ENCODE results near the gene NKIRAS2. TPM values are rescaled to one million over a fixed set of nuclear protein-coding genes. Genes with fewer than 3 reads are reported as not detected.

The NKIRAS2 gene
- total and polyA plus RNA-seq, 2 of the 4 experiments (the other 2 are of a cell fraction), result 25.6 to 51.8 TPM

DNA sequence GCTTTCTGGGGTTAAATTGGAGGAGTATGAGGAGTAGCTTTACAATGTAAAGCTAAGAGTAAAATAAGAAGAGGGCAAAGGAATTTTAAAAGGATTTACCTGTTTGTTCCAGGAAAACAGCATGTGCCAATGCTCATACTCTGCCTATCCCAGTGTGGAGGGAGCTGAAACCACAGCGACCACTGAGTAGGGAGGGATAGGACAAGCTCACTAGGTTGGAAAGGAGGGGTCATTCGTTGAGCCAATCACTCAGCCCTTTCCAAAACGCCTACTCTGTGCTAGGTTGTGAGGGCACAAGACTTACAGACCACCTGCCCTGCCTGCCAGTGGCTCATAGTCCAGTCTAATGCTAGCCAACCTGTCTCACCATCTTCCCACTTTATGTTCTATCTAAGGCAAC lies 1.6 kb upstream of the NKIRAS2 start:
- WGBS, 2 experiments (ENCODE audit: extremely low coverage in 2 of 2, insufficient read length in 1 of 2), result no CpG with 5 or more reads among the region's 3 CpGs
- Histone ChIP-seq H3K9me1 (ENCODE audit: insufficient read depth, low read length) (peaks cover 8% of the 10 kb centered on the region), H2AFZ (replicated peaks; ENCODE audit: low read length, poor library complexity) (no peak overlapping the region), H2BK5ac (ENCODE audit: low read depth, low read length, poor library complexity, severe bottlenecking) (no peak overlapping the region), H3K56ac (ENCODE audit: extremely low read depth, insufficient read depth, low read length) (no peak overlapping the region), H3K4me3 (ENCODE audit: insufficient read depth, low read depth, low read length) (no peak overlapping the region), H3K18ac (ENCODE audit: low read depth, low read length) (no peak overlapping the region), H3K9me3 (ENCODE audit: control insufficient read depth, insufficient read depth, low read length) (no peaks in the 10 kb centered on the region), H3K4me1 (ENCODE audit: control insufficient read depth, insufficient read depth, low read length) (peaks cover 3% of the 10 kb centered on the region; the same call in 1 of the 2 replicates), H3K27me3 (ENCODE audit: control insufficient read depth, insufficient read depth, low read length) (no peaks in the 10 kb centered on the region), H4K5ac (ENCODE audit: low read depth, low read length) (peak overlapping the region; percentile 28; the same call in 1 of the 2 replicates), H3K79me1 (ENCODE audit: low read depth in 1 of 2, low read length in 2 of 2) (peaks cover 12 to 49% of the 10 kb centered on the region in 2 experiments), H3K36me3 (ENCODE audit: control insufficient read depth, insufficient read depth, low read length) (peaks cover 8% of the 10 kb centered on the region), H4K8ac (ENCODE audit: low read depth in 2 of 2, low read length in 2 of 2) (peak overlapping the region; percentile 96 to 100; a peak in 3 of 4 replicates), H3K4me2 (ENCODE audit: low read depth, low read length) (peak overlapping the region; percentile 96; the same call in 1 of the 2 replicates), H3K4ac (ENCODE audit: low read depth, low read length) (no peak overlapping the region; the same call in 1 of the 2 replicates), H3K14ac (replicated peaks; ENCODE audit: low read depth, low read length) (no peak overlapping the region), H2BK120ac (ENCODE audit: low read depth, low read length) (no peak overlapping the region), H3K9ac (ENCODE audit: low read depth, low read length) (no peak overlapping the region), H4K20me1 (ENCODE audit: insufficient read depth, low read length) (peaks cover 12% of the 10 kb centered on the region), H2BK20ac (ENCODE audit: low read depth, low read length) (no peak overlapping the region), H2AK9ac (replicated peaks; ENCODE audit: low read depth, low read length, poor library complexity) (no peak overlapping the region), H4K91ac (ENCODE audit: insufficient read depth, low read depth, low read length) (no peak overlapping the region), H3K23ac (ENCODE audit: low read depth, low read length) (peak overlapping the region; percentile 13; the same call in 1 of the 2 replicates), H3K27ac (ENCODE audit: insufficient read depth, low read length) (no peak overlapping the region), H2BK15ac (ENCODE audit: low read depth, low read length) (no peak overlapping the region), H2AK5ac (ENCODE audit: low read depth, low read length) (peak overlapping the region; percentile 74; the same call in 1 of the 2 replicates)
- intact Hi-C loops (cut with micrococcal nuclease), result no loop called here
- dilution Hi-C loops (cut with HindIII; ENCODE audit: low sequenced_read_pairs, unreplicated experiment), result no loop called here
- ATAC-seq (ENCODE audit: low read depth) (no peak), DNase-seq (no peak)
- CTCF ChIA-PET, result no interaction called here
- in situ Hi-C loops (cut with MboI; ENCODE audit: low sequenced_read_pairs), result no loop called here
- BruUV-seq (replicated peaks), result no TSS peak
- POLR2A ChIA-PET (ENCODE audit: unreplicated experiment), result interaction anchor here (0.5 to 0.6 kb wide), 3 partner anchors 124 to 206 kb away, joined by 4 to 5 read pairs (median 4); partner anchors contain the start of gene FKBP10
- TF ChIP-seq, protein P1, sequence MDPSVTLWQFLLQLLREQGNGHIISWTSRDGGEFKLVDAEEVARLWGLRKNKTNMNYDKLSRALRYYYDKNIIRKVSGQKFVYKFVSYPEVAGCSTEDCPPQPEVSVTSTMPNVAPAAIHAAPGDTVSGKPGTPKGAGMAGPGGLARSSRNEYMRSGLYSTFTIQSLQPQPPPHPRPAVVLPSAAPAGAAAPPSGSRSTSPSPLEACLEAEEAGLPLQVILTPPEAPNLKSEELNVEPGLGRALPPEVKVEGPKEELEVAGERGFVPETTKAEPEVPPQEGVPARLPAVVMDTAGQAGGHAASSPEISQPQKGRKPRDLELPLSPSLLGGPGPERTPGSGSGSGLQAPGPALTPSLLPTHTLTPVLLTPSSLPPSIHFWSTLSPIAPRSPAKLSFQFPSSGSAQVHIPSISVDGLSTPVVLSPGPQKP (IDR thresholded peaks at IDR 0.05; ENCODE audit: borderline replicate concordance, low read depth, low read length), result no peak
- no peak for TF ChIP-seq CHD1 (IDR thresholded peaks at IDR 0.05; ENCODE audit: low read depth, low read length)
- no peak for TF ChIP-seq POLR2A (IDR thresholded peaks at IDR 0.05; ENCODE audit: low read depth, low read length)
- TF ChIP-seq, protein P2, sequence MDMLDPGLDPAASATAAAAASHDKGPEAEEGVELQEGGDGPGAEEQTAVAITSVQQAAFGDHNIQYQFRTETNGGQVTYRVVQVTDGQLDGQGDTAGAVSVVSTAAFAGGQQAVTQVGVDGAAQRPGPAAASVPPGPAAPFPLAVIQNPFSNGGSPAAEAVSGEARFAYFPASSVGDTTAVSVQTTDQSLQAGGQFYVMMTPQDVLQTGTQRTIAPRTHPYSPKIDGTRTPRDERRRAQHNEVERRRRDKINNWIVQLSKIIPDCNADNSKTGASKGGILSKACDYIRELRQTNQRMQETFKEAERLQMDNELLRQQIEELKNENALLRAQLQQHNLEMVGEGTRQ (IDR thresholded peaks at IDR 0.05; ENCODE audit: low read depth, low read length), result no peak
- no peak for TF ChIP-seq NFE2L2 (IDR thresholded peaks at IDR 0.05; ENCODE audit: low read depth, low read length)
- TF ChIP-seq, protein P3, sequence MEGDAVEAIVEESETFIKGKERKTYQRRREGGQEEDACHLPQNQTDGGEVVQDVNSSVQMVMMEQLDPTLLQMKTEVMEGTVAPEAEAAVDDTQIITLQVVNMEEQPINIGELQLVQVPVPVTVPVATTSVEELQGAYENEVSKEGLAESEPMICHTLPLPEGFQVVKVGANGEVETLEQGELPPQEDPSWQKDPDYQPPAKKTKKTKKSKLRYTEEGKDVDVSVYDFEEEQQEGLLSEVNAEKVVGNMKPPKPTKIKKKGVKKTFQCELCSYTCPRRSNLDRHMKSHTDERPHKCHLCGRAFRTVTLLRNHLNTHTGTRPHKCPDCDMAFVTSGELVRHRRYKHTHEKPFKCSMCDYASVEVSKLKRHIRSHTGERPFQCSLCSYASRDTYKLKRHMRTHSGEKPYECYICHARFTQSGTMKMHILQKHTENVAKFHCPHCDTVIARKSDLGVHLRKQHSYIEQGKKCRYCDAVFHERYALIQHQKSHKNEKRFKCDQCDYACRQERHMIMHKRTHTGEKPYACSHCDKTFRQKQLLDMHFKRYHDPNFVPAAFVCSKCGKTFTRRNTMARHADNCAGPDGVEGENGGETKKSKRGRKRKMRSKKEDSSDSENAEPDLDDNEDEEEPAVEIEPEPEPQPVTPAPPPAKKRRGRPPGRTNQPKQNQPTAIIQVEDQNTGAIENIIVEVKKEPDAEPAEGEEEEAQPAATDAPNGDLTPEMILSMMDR (conservative IDR thresholded peaks at IDR 0.05; ENCODE audit: low read depth, low read length), result no peak
- no peak for TF ChIP-seq MXI1 (IDR thresholded peaks at IDR 0.05; ENCODE audit: borderline replicate concordance, low read depth, low read length)
- TF ChIP-seq RCOR1 (IDR thresholded peaks at IDR 0.05; ENCODE audit: insufficient replicate concordance, low read length), result no peak
- no peak for TF ChIP-seq SMC3 (IDR thresholded peaks at IDR 0.05; ENCODE audit: low read depth, low read length)
- no peak for TF ChIP-seq FOS (IDR thresholded peaks at IDR 0.05; ENCODE audit: low read depth, low read length)
- no peak for TF ChIP-seq MAZ (IDR thresholded peaks at IDR 0.05; ENCODE audit: borderline replicate concordance, low read depth, low read length)
- no peak for TF ChIP-seq RFX5 (IDR thresholded peaks at IDR 0.05; ENCODE audit: low read depth, low read length)
- TF ChIP-seq CEBPB (IDR thresholded peaks at IDR 0.05; ENCODE audit: low read depth, low read length), result no peak
- no peak for TF ChIP-seq BHLHE40 (IDR thresholded peaks at IDR 0.05; ENCODE audit: low read depth, low read length)
- TF ChIP-seq MAFK (IDR thresholded peaks at IDR 0.05; ENCODE audit: low read depth, low read length), result no peak
- no peak for TF ChIP-seq RAD21 (IDR thresholded peaks at IDR 0.05; ENCODE audit: low read length)
